Islet precursor cell (in vitro differentiated cells): Measurements from ENCODE around the gene MAP3K4.

ENCODE experiments used
- DNase-seq: peaks from one replicate; pipeline ENCODE4 v3.0.0-alpha.2; 2018

Gene MAP3K4

GRCh38 chr6:161152527-161152862 lies 160.9 kb downstream of the MAP3K4 start:
- DNase-seq: no peak

GRCh38 chr6:161152907-161153662 lies 161.5 kb downstream of the MAP3K4 start:
- DNase-seq: no peak

- no peak for DNase-seq
These were observed 162.2 kb downstream of the MAP3K4 start for GRCh38 chr6:161153725-161154124.

- DNase-seq: no peak
These were observed 163.3 kb downstream of the MAP3K4 start for GRCh38 chr6:161154796-161155335.

- DNase-seq: no peak
These were observed 169.6 kb downstream of the MAP3K4 start for GRCh38 chr6:161161121-161161520.

- DNase-seq: no peak
These were observed 170.5 kb downstream of the MAP3K4 start for GRCh38 chr6:161161889-161162624.

- no peak for DNase-seq
These were observed 171.2 kb downstream of the MAP3K4 start for GRCh38 chr6:161162722-161163121.

GRCh38 chr6:161163466-161164181 lies 172.1 kb downstream of the MAP3K4 start:
- DNase-seq: no peak

GRCh38 chr6:161164182-161164625 lies 172.6 kb downstream of the MAP3K4 start:
- DNase-seq: no peak

- no peak for DNase-seq
These were observed 174.6 kb downstream of the MAP3K4 start for GRCh38 chr6:161166176-161166575.

GRCh38 chr6:161166677-161167076 lies 175.1 kb downstream of the MAP3K4 start:
- no peak for DNase-seq
